Neural cell (in vitro differentiated cells): ENCODE data around the gene USP10. TPM values are rescaled to one million over a fixed set of nuclear protein-coding genes. Genes with fewer than 3 reads are reported as not detected.

Experiments used
- H2AFZ ChIP-seq: fragments of 200-600, 300-800 bp; sonication (generic), shearing (Covaris generic); 2 replicates; pipeline ENCODE4 v1.6.0; 2014; ENCODE audit warnings: low read depth, mild to moderate bottlenecking, antibody characterized with exemption, low read length, moderate library complexity
- H3F3A ChIP-seq: fragments of 200-600 bp; shearing (Covaris generic); 2 replicates; pipeline ENCODE4 v1.6.1; 2016; ENCODE audit warnings: mild to moderate bottlenecking, moderate library complexity, mixed read lengths, antibody characterized with exemption, low read length; ENCODE audit not compliant: insufficient read depth, poor library complexity, severe bottlenecking
- H3K27ac ChIP-seq: fragments of 200-600, 300-800 bp; sonication (generic), shearing (Covaris generic); 2 replicates; pipeline ENCODE4 v1.5.1; 2014; ENCODE audit warnings: mild to moderate bottlenecking, low read length, moderate library complexity
- H3K27me3 ChIP-seq: fragments of 300-800, 200-600 bp; sonication (generic), shearing (Covaris generic); 2 replicates; pipeline ENCODE4 v1.6.0; 2014; ENCODE audit warnings: mild to moderate bottlenecking, low read depth, low read length, moderate library complexity; ENCODE audit not compliant: insufficient read depth
- H3K36me3 ChIP-seq: fragments of 300-800, 200-600 bp; sonication (generic), shearing (Covaris generic); 2 replicates; pipeline ENCODE4 v1.5.1; 2014; ENCODE audit warnings: mild to moderate bottlenecking, antibody characterized with exemption, low read length, moderate library complexity; ENCODE audit not compliant: insufficient read depth
- H3K4me2 ChIP-seq: fragments of 300-800, 200-600 bp; sonication (generic), shearing (Covaris generic); 2 replicates; pipeline ENCODE4 v1.6.0; 2014; ENCODE audit warnings: mild to moderate bottlenecking, low read length
- H3K4me3 ChIP-seq: fragments of 300-800, 200-600 bp; sonication (generic), shearing (Covaris generic); 2 replicates; pipeline ENCODE4 v1.5.1; 2014; ENCODE audit warnings: mild to moderate bottlenecking, low read length, moderate library complexity
- H3K79me2 ChIP-seq: fragments of 200-600 bp; shearing (Covaris generic); replicated peaks from 2 replicates; pipeline ENCODE4 v1.6.0; 2014; ENCODE audit warnings: mild to moderate bottlenecking, low read length, moderate library complexity; ENCODE audit not compliant: insufficient read depth
- H3K9ac ChIP-seq: fragments of 300-800, 200-600 bp; sonication (generic), shearing (Covaris generic); 2 replicates; pipeline ENCODE4 v1.6.1; 2016; ENCODE audit warnings: mild to moderate bottlenecking, low read length, mixed read lengths
- H3K9me2 ChIP-seq: fragments of 200-600 bp; shearing (Covaris generic); 2 replicates; pipeline ENCODE4 v1.6.1; 2016; ENCODE audit warnings: mild to moderate bottlenecking, low read length, mixed read lengths; ENCODE audit not compliant: insufficient read depth
- H3K9me3 ChIP-seq: fragments of 200-600, 300-800 bp; sonication (generic), shearing (Covaris generic); 2 replicates; pipeline ENCODE4 v1.6.1; 2016; ENCODE audit warnings: mild to moderate bottlenecking, mixed run types, low read length, moderate library complexity, mixed read lengths
- H4K20me1 ChIP-seq: fragments of 200-600 bp; shearing (Covaris generic); 2 replicates; pipeline ENCODE4 v1.6.1; 2016; ENCODE audit warnings: mild to moderate bottlenecking, mixed run types; ENCODE audit not compliant: insufficient read depth
- EP300 ChIP-seq: fragments of 450-650 bp; conservative IDR thresholded peaks from 2 replicates; pipeline ENCODE4 v1.6.1; 2014; ENCODE audit warnings: antibody characterized with exemption, mild to moderate bottlenecking, moderate library complexity; ENCODE audit not compliant: poor library complexity, severe bottlenecking
- EZH2 ChIP-seq: fragments of 200-600, 300-800 bp; shearing (Covaris generic), sonication (generic); IDR thresholded peaks from 2 replicates; pipeline ENCODE4 v1.6.1; 2014; ENCODE audit warnings: antibody characterized with exemption, low read length, borderline replicate concordance, mild to moderate bottlenecking; ENCODE audit not compliant: insufficient read depth, poor library complexity, severe bottlenecking
- MXI1 ChIP-seq: fragments of 450-650 bp; conservative IDR thresholded peaks from 2 replicates; pipeline ENCODE4 v1.6.1; 2014; ENCODE audit warnings: antibody characterized with exemption, mild to moderate bottlenecking; ENCODE audit not compliant: poor library complexity, severe bottlenecking
- POLR2AphosphoS5 ChIP-seq: IDR thresholded peaks from 2 replicates; pipeline ENCODE4 v1.6.1; 2012
- RAD21 ChIP-seq: fragments of 450-650 bp; conservative IDR thresholded peaks from 2 replicates; pipeline ENCODE4 v1.6.1; 2014; ENCODE audit warnings: antibody characterized with exemption, mild to moderate bottlenecking, moderate library complexity
- SMC3 ChIP-seq: fragments of 450-650 bp; conservative IDR thresholded peaks from 2 replicates; pipeline ENCODE4 v1.6.1; 2014; ENCODE audit warnings: antibody characterized with exemption, mild to moderate bottlenecking, moderate library complexity; ENCODE audit not compliant: poor library complexity
- TAF1 ChIP-seq: IDR thresholded peaks from 2 replicates; pipeline ENCODE4 v1.6.1; 2012; ENCODE audit warnings: low read depth
- polyA plus RNA-seq: library from polyadenylated mRNA; depleted of rRNA; stranded (reverse); fragments of >200 nt; gene quantifications from 2 replicates; pipeline ENCODE4 v1.2.3, GENCODE V29; 2014
- TF ChIP-seq, protein P1 (sequence below): fragments of 450-650 bp; IDR thresholded peaks from 2 replicates; pipeline ENCODE4 v1.5.1; 2014; ENCODE audit warnings: antibody characterized with exemption, mild to moderate bottlenecking, moderate library complexity; ENCODE audit not compliant: poor library complexity, severe bottlenecking
- TF ChIP-seq, protein P2 (sequence below): IDR thresholded peaks from 2 replicates; pipeline ENCODE4 v1.6.1; 2012; ENCODE audit warnings: borderline replicate concordance

The USP10 gene
- polyA plus RNA-seq, 1 donor from 2014 or later = 48.9 TPM

DNA sequence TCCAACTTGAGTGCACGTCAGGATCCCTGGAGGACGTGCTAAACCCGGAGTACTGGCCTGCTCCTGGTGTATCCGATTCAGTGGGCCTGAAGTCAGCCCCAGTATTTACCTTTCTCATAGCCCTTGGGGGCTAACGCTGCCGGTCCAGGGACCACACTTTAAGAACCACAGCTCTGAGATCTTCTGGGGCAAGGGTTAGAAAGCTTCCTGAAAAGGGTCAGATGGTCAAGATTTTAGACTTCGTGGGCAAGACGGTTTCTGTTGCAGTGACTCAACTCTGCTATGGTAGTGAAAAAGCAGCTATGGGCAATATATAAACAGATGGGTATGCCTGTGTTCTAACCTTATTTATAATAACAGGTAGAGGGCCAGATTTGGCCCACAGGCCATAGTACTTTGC lies 14.6 kb upstream of the USP10 start:
- no peak overlapping the region for H2AFZ ChIP-seq
- H3K9me3 ChIP-seq = no peaks in the 10 kb centered on the region
- TF ChIP-seq RAD21 (no peak), EP300 (no peak), TAF1 (no peak), EZH2 (no peak), SMC3 (no peak), MXI1 (no peak), POLR2AphosphoS5 (no peak)
- TF ChIP-seq, protein P1, sequence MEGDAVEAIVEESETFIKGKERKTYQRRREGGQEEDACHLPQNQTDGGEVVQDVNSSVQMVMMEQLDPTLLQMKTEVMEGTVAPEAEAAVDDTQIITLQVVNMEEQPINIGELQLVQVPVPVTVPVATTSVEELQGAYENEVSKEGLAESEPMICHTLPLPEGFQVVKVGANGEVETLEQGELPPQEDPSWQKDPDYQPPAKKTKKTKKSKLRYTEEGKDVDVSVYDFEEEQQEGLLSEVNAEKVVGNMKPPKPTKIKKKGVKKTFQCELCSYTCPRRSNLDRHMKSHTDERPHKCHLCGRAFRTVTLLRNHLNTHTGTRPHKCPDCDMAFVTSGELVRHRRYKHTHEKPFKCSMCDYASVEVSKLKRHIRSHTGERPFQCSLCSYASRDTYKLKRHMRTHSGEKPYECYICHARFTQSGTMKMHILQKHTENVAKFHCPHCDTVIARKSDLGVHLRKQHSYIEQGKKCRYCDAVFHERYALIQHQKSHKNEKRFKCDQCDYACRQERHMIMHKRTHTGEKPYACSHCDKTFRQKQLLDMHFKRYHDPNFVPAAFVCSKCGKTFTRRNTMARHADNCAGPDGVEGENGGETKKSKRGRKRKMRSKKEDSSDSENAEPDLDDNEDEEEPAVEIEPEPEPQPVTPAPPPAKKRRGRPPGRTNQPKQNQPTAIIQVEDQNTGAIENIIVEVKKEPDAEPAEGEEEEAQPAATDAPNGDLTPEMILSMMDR = no peak
- TF ChIP-seq, protein P2, sequence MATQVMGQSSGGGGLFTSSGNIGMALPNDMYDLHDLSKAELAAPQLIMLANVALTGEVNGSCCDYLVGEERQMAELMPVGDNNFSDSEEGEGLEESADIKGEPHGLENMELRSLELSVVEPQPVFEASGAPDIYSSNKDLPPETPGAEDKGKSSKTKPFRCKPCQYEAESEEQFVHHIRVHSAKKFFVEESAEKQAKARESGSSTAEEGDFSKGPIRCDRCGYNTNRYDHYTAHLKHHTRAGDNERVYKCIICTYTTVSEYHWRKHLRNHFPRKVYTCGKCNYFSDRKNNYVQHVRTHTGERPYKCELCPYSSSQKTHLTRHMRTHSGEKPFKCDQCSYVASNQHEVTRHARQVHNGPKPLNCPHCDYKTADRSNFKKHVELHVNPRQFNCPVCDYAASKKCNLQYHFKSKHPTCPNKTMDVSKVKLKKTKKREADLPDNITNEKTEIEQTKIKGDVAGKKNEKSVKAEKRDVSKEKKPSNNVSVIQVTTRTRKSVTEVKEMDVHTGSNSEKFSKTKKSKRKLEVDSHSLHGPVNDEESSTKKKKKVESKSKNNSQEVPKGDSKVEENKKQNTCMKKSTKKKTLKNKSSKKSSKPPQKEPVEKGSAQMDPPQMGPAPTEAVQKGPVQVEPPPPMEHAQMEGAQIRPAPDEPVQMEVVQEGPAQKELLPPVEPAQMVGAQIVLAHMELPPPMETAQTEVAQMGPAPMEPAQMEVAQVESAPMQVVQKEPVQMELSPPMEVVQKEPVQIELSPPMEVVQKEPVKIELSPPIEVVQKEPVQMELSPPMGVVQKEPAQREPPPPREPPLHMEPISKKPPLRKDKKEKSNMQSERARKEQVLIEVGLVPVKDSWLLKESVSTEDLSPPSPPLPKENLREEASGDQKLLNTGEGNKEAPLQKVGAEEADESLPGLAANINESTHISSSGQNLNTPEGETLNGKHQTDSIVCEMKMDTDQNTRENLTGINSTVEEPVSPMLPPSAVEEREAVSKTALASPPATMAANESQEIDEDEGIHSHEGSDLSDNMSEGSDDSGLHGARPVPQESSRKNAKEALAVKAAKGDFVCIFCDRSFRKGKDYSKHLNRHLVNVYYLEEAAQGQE = no peak
- no peaks in the 10 kb centered on the region for H3K9me2 ChIP-seq
- H3K4me2 ChIP-seq = no peak overlapping the region
- H4K20me1 ChIP-seq = no peaks in the 10 kb centered on the region
- H3F3A ChIP-seq = no peaks in the 10 kb centered on the region
- no peak overlapping the region for H3K4me3 ChIP-seq
- H3K36me3 ChIP-seq = no peaks in the 10 kb centered on the region
- H3K27ac ChIP-seq = no peak overlapping the region
- no peaks in the 10 kb centered on the region for H3K79me2 ChIP-seq
- H3K9ac ChIP-seq = no peak overlapping the region
- no peaks in the 10 kb centered on the region for H3K27me3 ChIP-seq

DNA sequence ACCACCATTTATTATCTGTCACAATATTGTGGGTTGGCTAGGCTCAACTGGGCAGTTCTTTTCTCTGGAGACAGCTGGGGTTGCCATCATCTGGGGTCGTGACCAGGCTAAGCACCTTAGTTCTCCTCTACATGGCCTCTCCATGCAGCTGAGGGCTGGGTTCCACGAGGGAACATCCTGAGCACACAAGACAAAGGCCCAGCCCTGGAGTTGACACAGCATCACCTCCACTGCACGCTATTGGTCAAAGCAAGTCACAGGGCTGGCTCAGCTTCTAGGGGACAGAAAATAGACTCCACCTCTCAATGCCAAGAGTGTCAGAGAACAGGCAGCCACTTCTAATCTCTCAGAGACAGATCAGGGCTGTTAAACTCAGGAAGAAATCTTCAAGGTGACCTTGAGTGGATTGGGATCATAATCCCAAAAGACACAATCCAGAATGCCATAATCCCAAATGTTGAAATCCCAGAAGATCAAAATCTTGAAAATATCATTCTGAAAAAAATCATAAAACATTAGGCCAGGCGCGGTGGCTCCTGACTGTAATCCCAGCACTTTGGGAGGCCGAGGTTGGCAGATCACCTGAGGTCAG lies 13.0 kb upstream of the USP10 start:
- no peaks in the 10 kb centered on the region for H3K36me3 ChIP-seq
- no peak overlapping the region for H3K4me2 ChIP-seq
- no peaks in the 10 kb centered on the region for H4K20me1 ChIP-seq
- H3F3A ChIP-seq = no peaks in the 10 kb centered on the region
- no peak overlapping the region for H2AFZ ChIP-seq
- no peaks in the 10 kb centered on the region for H3K79me2 ChIP-seq
- H3K9me2 ChIP-seq = no peaks in the 10 kb centered on the region
- no peak overlapping the region for H3K27ac ChIP-seq
- no peak overlapping the region for H3K4me3 ChIP-seq
- TF ChIP-seq EZH2 (no peak), SMC3 (no peak), POLR2AphosphoS5 (no peak), EP300 (no peak), MXI1 (no peak)
- TF ChIP-seq, protein P2 = no peak
- TF ChIP-seq, protein P1 = no peak
- H3K9me3 ChIP-seq = no peaks in the 10 kb centered on the region
- H3K9ac ChIP-seq = no peak overlapping the region
- H3K27me3 ChIP-seq = no peaks in the 10 kb centered on the region
